C4-2B (cell line): ENCODE data around the gene OPRL1.
"Not testable (repeated sequence)": the region's sequence is repeated elsewhere in the genome, so short reads cannot be mapped to it uniquely, and the experiment has no call there.

Source experiments
- H3K27ac ChIP-seq: fragments of 450-650 bp; 2 replicates; pipeline ENCODE4 v1.5.1; 2017
- CTCF ChIP-seq: fragments of 450-650 bp; conservative IDR thresholded peaks from 2 replicates; pipeline ENCODE4 v1.5.1; 2017; ENCODE audit warnings: mild to moderate bottlenecking
- ZFX ChIP-seq: fragments of 450-650 bp; IDR thresholded peaks from 2 replicates; pipeline ENCODE4 v1.6.1; 2017

OPRL1 gene

GRCh38 chr20:64084685-64085152 lies 4.8 kb downstream of the OPRL1 start:
- TF ChIP-seq ZFX (no peak), CTCF (no peak)
- no peak overlapping the region for H3K27ac ChIP-seq

- H3K27ac ChIP-seq: no peak overlapping the region
- TF ChIP-seq ZFX: no peak
- no peak for TF ChIP-seq CTCF
These were observed 6.9 kb downstream of the OPRL1 start for GRCh38 chr20:64086801-64087200.

- H3K27ac ChIP-seq: not testable (repeated sequence)
These were observed 7.4 kb downstream of the OPRL1 start for GRCh38 chr20:64087226-64087825.

GRCh38 chr20:64088586-64088985 lies 8.7 kb downstream of the OPRL1 start:
- not testable (repeated sequence) for H3K27ac ChIP-seq

GRCh38 chr20:64090165-64090564 lies 10.3 kb downstream of the OPRL1 start:
- TF ChIP-seq ZFX: no peak
- TF ChIP-seq CTCF: no peak

GRCh38 chr20:64091340-64091739 lies 11.5 kb downstream of the OPRL1 start:
- TF ChIP-seq ZFX (no peak), CTCF (no peak)
- no peak overlapping the region for H3K27ac ChIP-seq

More at GRCh38 chr20:64090165-64090564, 10.3 kb downstream of the OPRL1 start:
- no peak overlapping the region for H3K27ac ChIP-seq

GRCh38 chr20:64091770-64092169 lies 11.9 kb downstream of the OPRL1 start:
- no peak for TF ChIP-seq CTCF
- TF ChIP-seq ZFX: no peak
- no peak overlapping the region for H3K27ac ChIP-seq

GRCh38 chr20:64092258-64093012 lies 12.6 kb downstream of the OPRL1 start:
- no peak overlapping the region for H3K27ac ChIP-seq
- TF ChIP-seq CTCF: no peak
- no peak for TF ChIP-seq ZFX
